RWPE2 (cell line): ENCODE measurements around the gene MAGI1.

ENCODE experiments used
- ATAC-seq: fragments of 200-7000 bp; cut with Tn5 transposase; 3 replicates; pipeline ENCODE4 v1.9.1; 2021; ENCODE audit warnings: low read depth
- DNase-seq: peaks from one replicate; pipeline ENCODE4 v3.0.0-alpha.2; 2020; ENCODE audit warnings: low spot score
- H3K27ac ChIP-seq: fragments of 450-650 bp; 2 replicates; pipeline ENCODE4 v1.5.1; 2017; ENCODE audit warnings: mild to moderate bottlenecking; ENCODE audit not compliant: poor library complexity, severe bottlenecking
- H3K27me3 ChIP-seq: fragments of 250-450 bp; sonication (Bioruptor Pico); 2 replicates; pipeline ENCODE4 v1.5.1; 2021; ENCODE audit warnings: mild to moderate bottlenecking, moderate library complexity; ENCODE audit not compliant: insufficient read depth, poor library complexity, severe bottlenecking
- H3K36me3 ChIP-seq: fragments of 250-450 bp; sonication (Bioruptor Pico); 2 replicates; pipeline ENCODE4 v1.5.1; 2020; ENCODE audit warnings: low read depth, mild to moderate bottlenecking, moderate library complexity
- H3K4me1 ChIP-seq: fragments of 250-450 bp; sonication (Bioruptor Pico); 2 replicates; pipeline ENCODE4 v1.5.1; 2021; ENCODE audit warnings: mild to moderate bottlenecking, moderate library complexity; ENCODE audit not compliant: insufficient read depth, poor library complexity, severe bottlenecking
- H3K4me3 ChIP-seq: fragments of 250-450 bp; sonication (Bioruptor Pico); 2 replicates; pipeline ENCODE4 v1.5.1; 2021; ENCODE audit warnings: mild to moderate bottlenecking, moderate library complexity; ENCODE audit not compliant: severe bottlenecking
- H3K9me3 ChIP-seq: fragments of 250-450 bp; sonication (Bioruptor Pico); 2 replicates; pipeline ENCODE4 v1.5.1; 2021; ENCODE audit warnings: mild to moderate bottlenecking, moderate library complexity; ENCODE audit not compliant: severe bottlenecking
- TF ChIP-seq, protein P1 (sequence below): fragments of 450-650 bp; IDR thresholded peaks from one replicate; pipeline ENCODE4 v1.5.1; 2017; ENCODE audit warnings: mild to moderate bottlenecking, moderate library complexity; ENCODE audit not compliant: poor library complexity, severe bottlenecking

The MAGI1 gene

DNA sequence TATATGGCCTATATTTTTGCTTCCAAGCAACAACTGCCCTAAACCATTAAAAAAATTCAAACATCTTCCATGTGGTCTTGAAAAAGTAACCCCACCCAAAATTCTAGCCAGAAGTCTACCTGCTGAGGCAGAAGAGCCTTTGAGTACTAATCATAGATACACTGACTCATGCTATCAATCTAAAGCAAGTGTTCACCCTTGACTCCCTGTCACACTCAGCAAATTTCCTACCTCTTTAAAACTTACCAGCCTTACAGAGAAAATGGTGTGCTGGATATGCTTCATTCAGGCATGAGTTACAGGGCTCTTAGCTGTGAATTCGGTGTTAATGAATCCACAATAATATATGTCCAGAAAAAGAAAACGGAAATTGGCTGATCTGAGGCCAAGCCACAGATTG lies 373.8 kb downstream of the MAGI1 start:
- DNase-seq (no peak), ATAC-seq (no peak)
- Histone ChIP-seq H3K4me1 (peaks cover 16% of the 10 kb centered on the region), H3K27me3 (no peaks in the 10 kb centered on the region), H3K4me3 (no peak overlapping the region), H3K9me3 (no peaks in the 10 kb centered on the region), H3K27ac (no peak overlapping the region), H3K36me3 (no peaks in the 10 kb centered on the region)
- TF ChIP-seq, protein P1, sequence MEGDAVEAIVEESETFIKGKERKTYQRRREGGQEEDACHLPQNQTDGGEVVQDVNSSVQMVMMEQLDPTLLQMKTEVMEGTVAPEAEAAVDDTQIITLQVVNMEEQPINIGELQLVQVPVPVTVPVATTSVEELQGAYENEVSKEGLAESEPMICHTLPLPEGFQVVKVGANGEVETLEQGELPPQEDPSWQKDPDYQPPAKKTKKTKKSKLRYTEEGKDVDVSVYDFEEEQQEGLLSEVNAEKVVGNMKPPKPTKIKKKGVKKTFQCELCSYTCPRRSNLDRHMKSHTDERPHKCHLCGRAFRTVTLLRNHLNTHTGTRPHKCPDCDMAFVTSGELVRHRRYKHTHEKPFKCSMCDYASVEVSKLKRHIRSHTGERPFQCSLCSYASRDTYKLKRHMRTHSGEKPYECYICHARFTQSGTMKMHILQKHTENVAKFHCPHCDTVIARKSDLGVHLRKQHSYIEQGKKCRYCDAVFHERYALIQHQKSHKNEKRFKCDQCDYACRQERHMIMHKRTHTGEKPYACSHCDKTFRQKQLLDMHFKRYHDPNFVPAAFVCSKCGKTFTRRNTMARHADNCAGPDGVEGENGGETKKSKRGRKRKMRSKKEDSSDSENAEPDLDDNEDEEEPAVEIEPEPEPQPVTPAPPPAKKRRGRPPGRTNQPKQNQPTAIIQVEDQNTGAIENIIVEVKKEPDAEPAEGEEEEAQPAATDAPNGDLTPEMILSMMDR: no peak

DNA sequence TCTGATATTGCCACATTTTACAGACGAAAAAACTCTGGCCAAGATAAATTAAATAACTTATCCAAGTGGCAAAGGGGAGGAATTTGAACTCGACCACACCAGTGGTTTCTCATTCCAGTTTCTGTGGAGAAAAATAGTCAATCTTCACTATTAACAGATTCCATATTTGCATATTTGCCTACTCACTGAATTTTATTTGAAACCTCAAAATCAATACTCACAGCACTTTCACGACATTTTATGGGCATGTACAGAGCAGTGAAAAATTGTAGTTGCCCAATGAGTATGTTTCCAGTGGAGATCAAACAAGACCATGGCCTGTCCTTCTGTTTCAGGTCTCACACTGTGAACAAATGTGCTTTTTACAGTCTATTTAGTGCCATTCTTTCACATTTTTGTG lies 374.3 kb downstream of the MAGI1 start:
- DNase-seq (no peak), ATAC-seq (no peak)
- Histone ChIP-seq H3K9me3 (no peaks in the 10 kb centered on the region), H3K27me3 (no peaks in the 10 kb centered on the region), H3K4me1 (peaks cover 14% of the 10 kb centered on the region), H3K36me3 (no peaks in the 10 kb centered on the region), H3K4me3 (no peak overlapping the region), H3K27ac (no peak overlapping the region)
- TF ChIP-seq, protein P1: no peak

DNA sequence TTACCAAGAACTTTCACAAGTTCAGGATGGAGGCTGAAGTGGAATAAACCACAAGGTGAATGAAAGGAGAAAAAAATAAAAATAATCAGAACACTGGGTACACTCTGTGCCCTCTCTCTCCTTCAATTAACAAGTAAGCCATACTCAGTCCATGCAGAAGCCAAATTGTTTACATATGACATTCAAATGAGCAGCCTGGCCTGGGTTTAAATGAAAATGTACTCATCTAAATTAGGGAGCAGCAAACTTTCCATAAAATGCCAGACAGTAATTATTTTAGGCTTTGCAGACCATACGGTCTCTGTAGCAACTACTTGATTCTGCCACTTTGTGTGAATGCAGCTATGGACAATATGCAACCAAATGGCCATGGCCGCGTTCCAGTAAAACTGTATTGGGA lies 376.6 kb downstream of the MAGI1 start:
- no peak for DNase-seq
- no peaks in the 10 kb centered on the region for H3K27me3 ChIP-seq
- ATAC-seq: no peak
- H3K4me1 ChIP-seq: peaks cover 11% of the 10 kb centered on the region
- H3K27ac ChIP-seq: no peak overlapping the region
- no peaks in the 10 kb centered on the region for H3K9me3 ChIP-seq
- no peak overlapping the region for H3K4me3 ChIP-seq
- TF ChIP-seq, protein P1: no peak
- no peaks in the 10 kb centered on the region for H3K36me3 ChIP-seq

DNA sequence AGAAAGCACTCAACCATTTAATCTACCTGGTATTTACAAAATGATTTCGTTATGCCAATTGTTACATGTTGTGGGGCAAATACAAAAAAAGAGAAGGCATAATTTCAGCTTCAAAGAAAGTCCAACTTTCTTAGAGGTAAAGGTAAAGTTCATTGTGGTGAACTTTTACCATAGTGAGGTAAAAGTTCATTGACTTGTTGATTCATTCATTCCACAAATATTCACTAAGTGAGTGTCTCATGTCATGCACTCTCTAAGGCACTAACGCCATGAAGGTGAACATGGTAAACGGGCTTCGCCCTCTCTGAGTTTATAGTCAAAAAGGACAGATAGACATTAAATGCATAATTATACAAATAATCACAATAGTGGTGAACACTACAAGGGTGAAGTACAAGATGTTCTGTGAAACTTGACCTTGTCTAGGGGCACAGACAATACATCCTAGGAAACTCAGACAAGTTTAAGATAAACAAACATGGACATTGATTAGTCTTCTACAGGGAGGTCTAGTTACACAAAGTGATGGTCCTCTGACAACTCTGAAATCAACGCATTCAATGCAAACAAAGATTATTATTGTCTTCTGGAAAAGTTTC lies 378.6 kb downstream of the MAGI1 start:
- no peaks in the 10 kb centered on the region for H3K4me1 ChIP-seq
- ATAC-seq: no peak
- no peaks in the 10 kb centered on the region for H3K27me3 ChIP-seq
- no peak for DNase-seq
- H3K27ac ChIP-seq: no peak overlapping the region
- H3K36me3 ChIP-seq: no peaks in the 10 kb centered on the region
- H3K4me3 ChIP-seq: no peak overlapping the region
- TF ChIP-seq, protein P1: no peak
- no peaks in the 10 kb centered on the region for H3K9me3 ChIP-seq

DNA sequence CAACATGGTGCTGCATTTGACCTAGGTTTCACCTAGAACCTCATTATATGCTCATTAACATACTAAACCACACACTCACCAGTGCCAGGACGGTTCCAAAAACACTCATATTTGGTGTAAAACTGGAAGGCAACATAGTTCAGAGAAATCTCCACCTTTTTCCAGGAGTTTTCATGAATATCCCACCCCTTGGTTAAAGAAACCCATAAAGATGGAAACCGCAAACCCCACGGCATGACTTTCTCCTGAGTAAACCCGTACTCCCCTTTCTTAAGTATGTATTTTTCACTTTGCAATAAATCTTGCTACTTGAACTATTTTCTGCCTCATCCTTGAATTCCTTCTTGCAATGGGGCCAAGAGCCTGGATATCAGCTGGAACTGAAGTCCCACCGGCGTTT lies 379.3 kb downstream of the MAGI1 start:
- Histone ChIP-seq H3K4me3 (no peak overlapping the region), H3K4me1 (no peaks in the 10 kb centered on the region), H3K27ac (no peak overlapping the region), H3K36me3 (no peaks in the 10 kb centered on the region), H3K27me3 (no peaks in the 10 kb centered on the region), H3K9me3 (no peaks in the 10 kb centered on the region)
- ATAC-seq: no peak
- no peak for DNase-seq
- TF ChIP-seq, protein P1: no peak
